Subcutaneous abdominal adipose tissue (tissue), 5 donors: ENCODE data around the gene KRTAP5-1.
"Not testable (repeated sequence)": the region's sequence is repeated elsewhere in the genome, so short reads cannot be mapped to it uniquely, and the experiment has no call there.

ENCODE experiments used
- H3K27ac ChIP-seq: one replicate; pipeline ENCODE4 v1.7.0; 2013; ENCODE audit warnings: low read depth, mild to moderate bottlenecking, inconsistent platforms, low read length, moderate library complexity
- H3K27me3 ChIP-seq, 5 donors: one replicate each; pipeline ENCODE4 v1.7.0; 2013; ENCODE audit warnings: low read length in 5 of 5, inconsistent platforms in 1 of 5; ENCODE audit not compliant: control insufficient read depth in 5 of 5, insufficient read depth in 4 of 5
- H3K36me3 ChIP-seq, 5 donors: one replicate each; pipeline ENCODE4 v1.7.0; 2013; ENCODE audit warnings: low read length in 5 of 5; ENCODE audit not compliant: control insufficient read depth in 5 of 5, insufficient read depth in 5 of 5
- H3K4me1 ChIP-seq, 5 donors: one replicate each; pipeline ENCODE4 v1.7.0; 2013; ENCODE audit warnings: low read length in 5 of 5, mild to moderate bottlenecking in 3 of 5, moderate library complexity in 1 of 5; ENCODE audit not compliant: control insufficient read depth in 5 of 5, insufficient read depth in 5 of 5
- H3K4me3 ChIP-seq, 5 donors: one replicate each; pipeline ENCODE4 v1.7.0; 2013; ENCODE audit warnings: low read length in 5 of 5, low read depth in 1 of 5
- H3K9ac ChIP-seq, 5 donors: one replicate each; pipeline ENCODE4 v1.7.0; 2013; ENCODE audit warnings: low read length in 5 of 5, mild to moderate bottlenecking in 4 of 5, moderate library complexity in 3 of 5
- H3K9me3 ChIP-seq, 5 donors: one replicate each; pipeline ENCODE4 v1.7.0; 2013; ENCODE audit warnings: low read length in 5 of 5; ENCODE audit not compliant: control insufficient read depth in 5 of 5
- donor health status: healthy.
- donor health status: healthy.
- donor health status: healthy.
- donor health status: healthy.
- donor health status: healthy.

KRTAP5-1 gene

DNA sequence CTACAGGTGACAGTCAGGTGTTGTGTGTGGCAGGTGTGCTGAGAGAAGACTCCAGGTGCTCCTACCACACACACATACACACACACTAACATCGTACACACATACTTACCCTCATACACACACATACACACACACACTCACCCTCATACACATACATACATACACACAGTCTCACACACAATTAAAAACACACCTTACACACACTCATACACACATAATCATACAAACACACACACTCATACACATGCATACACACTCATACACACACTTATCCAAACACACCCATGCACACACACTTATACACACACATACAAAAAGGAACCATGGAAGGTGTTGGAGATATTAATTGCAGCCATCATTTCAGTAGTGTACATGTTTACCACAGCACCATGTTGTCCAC lies 18.5 kb upstream of the KRTAP5-1 start:
- no peak overlapping the region for H3K27ac ChIP-seq
- no peak overlapping the region for H3K9ac ChIP-seq
- H3K4me3 ChIP-seq, result no peak overlapping the region
- H3K9me3 ChIP-seq, result no peaks in the 10 kb centered on the region
- no peaks in the 10 kb centered on the region for H3K36me3 ChIP-seq
- no peaks in the 10 kb centered on the region for H3K4me1 ChIP-seq
- peaks cover 0 to 21% (median 14%) of the 10 kb centered on the region in 5 donors for H3K27me3 ChIP-seq

DNA sequence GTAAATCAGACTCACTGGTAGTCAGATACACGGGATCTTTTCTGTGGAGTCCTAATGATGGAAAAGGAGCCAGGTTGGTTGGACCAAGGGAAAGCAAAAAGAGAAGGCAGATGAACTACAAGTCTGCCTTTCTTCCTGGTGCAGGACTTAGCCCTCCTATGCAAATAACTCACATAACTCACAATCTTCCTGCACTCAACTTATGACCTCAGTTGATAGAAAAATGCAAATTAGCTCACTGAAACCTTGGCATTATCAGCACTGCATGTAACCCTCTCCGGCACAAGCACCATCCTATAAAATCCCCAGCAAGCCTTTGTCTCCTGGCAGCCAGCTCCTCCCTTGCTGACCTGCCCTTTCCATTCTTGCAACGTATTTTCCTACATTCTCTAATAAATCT lies 16.6 kb upstream of the KRTAP5-1 start:
- H3K9me3 ChIP-seq, H3K4me3 ChIP-seq, H3K4me1 ChIP-seq, H3K36me3 ChIP-seq, H3K9ac ChIP-seq, H3K27ac ChIP-seq: not testable (repeated sequence)
- H3K27me3 ChIP-seq, result peaks cover 4 to 23% (median 15%) of the 10 kb centered on the region in 5 donors

DNA sequence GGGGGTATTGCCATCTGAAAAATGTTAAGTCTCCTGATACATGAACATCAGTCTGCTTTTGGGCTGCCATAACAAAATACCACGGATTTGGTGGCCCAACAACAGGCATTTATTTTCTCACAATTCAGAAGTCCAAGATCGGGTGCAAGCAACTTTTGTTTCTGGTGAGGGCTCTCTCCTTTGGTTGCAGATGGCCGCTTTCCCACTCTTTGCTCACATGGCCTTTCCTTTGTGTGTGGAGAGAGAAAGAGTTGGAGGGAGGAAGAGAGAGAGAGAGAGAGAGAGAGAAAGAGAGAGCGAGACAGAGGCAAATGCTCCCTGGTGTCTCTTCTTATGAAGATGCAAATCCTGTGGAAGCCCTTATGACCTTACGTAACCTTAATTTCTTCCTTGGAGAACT lies 15.5 kb upstream of the KRTAP5-1 start:
- Histone ChIP-seq H3K27ac (no peak overlapping the region), H3K27me3 (peaks cover 4 to 26% (median 13%) of the 10 kb centered on the region in 5 donors), H3K9ac (no peak overlapping the region), H3K4me1 (peaks cover 0 to 15% (median 0%) of the 10 kb centered on the region in 5 donors), H3K4me3 (no peak overlapping the region), H3K36me3 (no peaks in the 10 kb centered on the region), H3K9me3 (no peaks in the 10 kb centered on the region)

DNA sequence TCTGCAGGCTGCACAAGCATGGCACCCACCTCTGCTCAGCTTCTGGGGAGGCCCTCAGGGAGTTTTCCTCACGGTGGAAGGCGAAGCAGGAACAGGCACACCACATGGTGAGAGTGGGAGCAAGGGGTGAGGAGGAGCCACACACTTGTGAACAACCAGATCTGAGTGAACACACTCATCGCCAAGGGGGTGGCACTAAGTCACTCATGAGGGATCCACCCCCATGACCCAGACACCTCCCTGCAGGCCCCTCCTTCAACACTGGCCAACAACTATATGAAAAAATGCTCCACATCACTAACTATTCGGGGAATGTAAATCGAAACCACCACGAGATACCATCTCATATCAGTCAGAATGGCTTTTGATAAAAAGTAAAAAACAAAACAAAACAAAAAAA lies 13.7 kb upstream of the KRTAP5-1 start:
- H3K27me3 ChIP-seq, result peaks cover 4 to 14% (median 11%) of the 10 kb centered on the region in 5 donors
- peaks cover 0 to 15% (median 0%) of the 10 kb centered on the region in 5 donors for H3K4me1 ChIP-seq
- no peak overlapping the region for H3K27ac ChIP-seq
- no peaks in the 10 kb centered on the region for H3K36me3 ChIP-seq
- no peak overlapping the region for H3K4me3 ChIP-seq
- H3K9ac ChIP-seq, result no peak overlapping the region
- no peaks in the 10 kb centered on the region for H3K9me3 ChIP-seq

DNA sequence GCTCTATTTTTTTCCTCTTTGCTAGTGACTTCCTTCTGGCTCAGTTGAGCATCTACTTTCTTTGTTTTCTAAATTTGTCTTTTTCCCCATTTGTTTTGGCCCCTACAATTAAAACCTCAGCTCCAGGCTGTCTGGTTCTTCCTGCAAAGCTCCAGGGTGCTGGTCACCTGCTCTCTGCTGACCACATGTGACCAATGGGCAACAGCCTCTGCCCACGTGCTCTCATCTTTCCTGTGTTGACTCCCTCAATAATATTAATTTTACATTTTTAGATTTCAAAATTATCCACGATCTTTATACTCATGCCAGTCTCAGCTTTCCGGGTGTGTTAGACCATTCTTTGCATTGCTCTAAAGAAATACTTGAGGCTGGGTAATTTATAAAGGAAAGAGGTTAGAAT lies 13.3 kb upstream of the KRTAP5-1 start:
- not testable (repeated sequence) for H3K9ac ChIP-seq, H3K4me3 ChIP-seq, H3K9me3 ChIP-seq, H3K36me3 ChIP-seq, H3K27ac ChIP-seq
- Histone ChIP-seq H3K27me3 (peaks cover 4 to 18% (median 12%) of the 10 kb centered on the region in 5 donors), H3K4me1 (peaks cover 0 to 15% (median 0%) of the 10 kb centered on the region in 5 donors)

DNA sequence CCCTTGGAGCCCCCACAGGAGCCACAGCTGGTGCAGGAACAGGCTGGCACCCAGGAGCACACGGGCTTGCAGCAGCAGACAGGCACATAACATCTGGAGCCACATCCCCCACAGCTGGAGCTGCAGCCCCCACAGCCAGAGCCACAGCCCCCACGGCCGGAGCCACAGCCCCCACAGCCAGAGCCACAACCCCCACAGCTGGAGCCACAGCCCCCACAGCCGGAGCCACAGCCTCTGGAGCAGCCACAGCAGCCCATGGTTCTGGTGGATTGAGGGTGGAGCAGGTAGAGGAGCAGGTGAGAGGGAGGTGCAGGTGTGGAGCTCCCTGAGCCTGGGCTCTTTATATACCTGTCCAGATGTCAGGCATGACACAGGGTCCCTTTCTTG lies 12.9 kb upstream of the KRTAP5-1 start, which contains the start of gene KRTAP5-2:
TSS of gene KRTAP5-2 (minus strand) at position 301 of the 387 bp plus-strand sequence. CDS start at position 257, 44 bp downstream.
- Histone ChIP-seq H3K4me3 (no peak within 1 kb of the TSS), H3K27ac (no peak within 1 kb of the TSS), H3K9ac (no peak within 1 kb of the TSS), H3K9me3 (no peaks in the 10 kb centered on the region), H3K36me3 (no peaks in the 10 kb centered on the region), H3K27me3 (peaks cover 4 to 20% (median 12%) of the 10 kb centered on the region in 5 donors), H3K4me1 (peaks cover 0 to 15% (median 0%) of the 10 kb centered on the region in 5 donors)

DNA sequence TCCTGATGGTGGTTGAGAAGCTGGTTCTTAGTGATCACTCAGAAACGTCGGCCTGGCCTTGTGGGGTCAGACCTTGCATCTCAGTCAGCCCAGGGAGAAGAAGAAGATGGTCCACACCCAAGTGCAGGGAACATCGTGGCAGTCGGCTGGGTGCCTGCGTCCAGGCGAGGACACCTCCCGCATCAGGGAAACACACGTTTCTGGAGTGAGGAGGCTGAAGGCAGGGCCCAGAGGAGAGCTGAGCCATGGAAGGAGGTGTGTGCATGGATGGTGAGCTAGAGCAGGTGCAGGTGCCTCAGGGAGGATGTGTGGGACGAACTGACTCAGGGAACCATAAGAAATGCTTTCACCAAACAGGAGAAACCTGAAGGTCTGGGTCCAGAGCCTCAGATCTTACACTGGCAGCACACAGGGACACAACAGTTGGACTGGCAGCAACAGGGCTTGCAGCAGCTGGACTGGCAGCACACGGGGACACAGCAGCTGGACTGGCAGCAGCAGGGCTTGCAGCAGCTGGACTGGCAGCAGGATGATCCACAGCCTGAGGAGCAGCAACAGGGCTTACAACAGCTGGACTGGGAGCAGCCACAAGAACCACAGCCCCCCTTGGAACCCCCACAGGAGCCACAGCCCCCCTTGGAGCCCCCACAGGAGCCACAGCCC lies 12.4 kb upstream of the KRTAP5-1 start:
- no peak overlapping the region for H3K4me3 ChIP-seq
- H3K9ac ChIP-seq, result no peak overlapping the region
- H3K27ac ChIP-seq, result no peak overlapping the region
- H3K27me3 ChIP-seq, result peaks cover 4 to 20% (median 12%) of the 10 kb centered on the region in 5 donors
- no peaks in the 10 kb centered on the region for H3K36me3 ChIP-seq
- no peaks in the 10 kb centered on the region for H3K9me3 ChIP-seq
- H3K4me1 ChIP-seq, result peaks cover 0 to 15% (median 0%) of the 10 kb centered on the region in 5 donors

DNA sequence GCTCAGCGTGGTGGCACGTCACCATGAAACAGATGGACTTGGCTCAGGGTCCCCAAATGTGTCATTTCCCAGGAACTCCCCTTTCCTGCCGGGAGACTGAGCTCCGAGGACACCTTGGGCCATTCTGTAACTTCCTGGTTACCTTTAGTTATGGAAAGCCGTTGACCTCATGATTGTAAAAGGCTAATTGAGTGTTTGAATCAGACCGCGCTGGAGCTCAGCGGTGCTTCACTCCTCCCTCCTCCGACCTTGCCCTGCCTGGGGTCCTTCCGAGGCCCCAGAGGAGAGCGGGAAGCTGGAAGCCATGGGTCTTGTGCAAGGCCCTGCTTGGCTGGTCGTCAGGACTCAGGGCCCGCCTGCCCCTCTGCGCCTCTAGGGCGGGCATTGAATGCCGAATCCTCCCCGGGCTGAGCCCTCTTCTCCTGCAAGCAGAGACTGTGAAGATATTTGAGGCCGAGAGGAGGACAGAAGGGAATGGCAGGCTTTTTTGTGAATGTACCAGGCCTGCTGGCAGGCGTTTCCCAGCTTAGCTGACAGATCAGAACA lies 11.6 kb upstream of the KRTAP5-1 start:
- H3K36me3 ChIP-seq, H3K9me3 ChIP-seq, H3K27ac ChIP-seq, H3K9ac ChIP-seq, H3K4me3 ChIP-seq: not testable (repeated sequence)
- Histone ChIP-seq H3K27me3 (peaks cover 4 to 20% (median 12%) of the 10 kb centered on the region in 5 donors), H3K4me1 (peaks cover 0 to 15% (median 0%) of the 10 kb centered on the region in 5 donors)

DNA sequence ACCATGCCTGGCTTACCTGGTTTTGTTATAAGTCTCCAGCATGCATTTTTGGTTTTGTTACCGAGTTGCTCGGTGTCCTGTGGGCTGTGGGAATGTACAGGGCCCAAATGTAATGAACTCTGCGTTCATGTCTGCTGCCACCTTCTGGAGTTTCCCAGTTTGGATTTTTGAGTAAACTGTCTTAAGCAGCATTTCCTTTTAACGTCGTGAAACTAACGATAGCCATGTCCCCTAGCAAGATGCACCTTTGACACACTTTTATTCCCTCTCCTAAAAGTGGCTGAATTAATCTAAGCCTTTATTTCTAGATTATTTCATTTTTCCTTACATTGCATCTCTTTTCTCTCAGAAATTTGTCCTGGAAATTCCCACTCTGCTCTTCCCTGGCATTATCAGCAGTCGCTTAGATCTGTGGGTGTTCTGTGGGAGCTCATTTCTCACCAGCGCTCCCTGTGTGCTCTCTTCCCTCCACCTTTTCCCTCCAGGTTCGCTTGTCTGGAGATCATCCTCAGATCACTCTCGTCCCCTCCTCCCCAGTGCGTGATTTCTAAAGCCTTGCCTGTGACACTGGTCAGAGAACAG lies 11.0 kb upstream of the KRTAP5-1 start:
- H3K4me3 ChIP-seq, H3K36me3 ChIP-seq, H3K9me3 ChIP-seq, H3K9ac ChIP-seq, H3K27ac ChIP-seq: not testable (repeated sequence)
- Histone ChIP-seq H3K27me3 (peaks cover 4 to 20% (median 12%) of the 10 kb centered on the region in 5 donors), H3K4me1 (peaks cover 0 to 15% (median 0%) of the 10 kb centered on the region in 5 donors)

DNA sequence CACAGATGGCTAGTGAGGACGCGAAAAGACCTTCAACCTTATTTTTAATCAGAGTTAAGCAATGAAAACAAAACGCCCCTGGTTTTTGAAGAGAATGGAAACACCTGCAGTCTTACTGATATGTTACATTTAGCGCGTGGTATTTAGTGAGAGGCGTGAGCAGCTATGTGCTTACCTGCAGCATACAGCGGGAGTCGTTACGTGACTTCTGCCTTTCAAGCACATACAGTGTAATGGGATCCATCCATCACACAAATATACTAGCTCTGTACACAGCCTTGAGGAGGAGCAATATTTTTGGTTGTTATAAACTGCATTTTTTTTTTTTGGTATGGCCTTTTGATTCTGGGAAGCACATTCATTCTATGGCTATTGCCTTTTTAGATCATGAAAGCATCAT lies 7.5 kb upstream of the KRTAP5-1 start:
- Histone ChIP-seq H3K4me1 (peaks cover 0 to 25% (median 5%) of the 10 kb centered on the region in 5 donors), H3K27ac (no peak overlapping the region), H3K9me3 (no peaks in the 10 kb centered on the region), H3K36me3 (no peaks in the 10 kb centered on the region), H3K9ac (no peak overlapping the region), H3K4me3 (no peak overlapping the region), H3K27me3 (peaks cover 4 to 19% (median 13%) of the 10 kb centered on the region in 5 donors)
